OCI-LY1 (cell line): ENCODE results near the gene FAAH2.

Experiments used
- H2AFZ ChIP-seq: fragments of 200-600 bp; sonication (generic), shearing (Covaris generic); 2 replicates; pipeline ENCODE4 v1.6.0; 2014; ENCODE audit warnings: antibody characterized with exemption, mild to moderate bottlenecking, low read length
- H3F3A ChIP-seq: fragments of 200-600 bp; sonication (generic), shearing (Covaris generic); 2 replicates; pipeline ENCODE4 v1.6.0; 2014; ENCODE audit warnings: mild to moderate bottlenecking, antibody characterized with exemption, low read length, moderate library complexity; ENCODE audit not compliant: insufficient read depth
- H3K27ac ChIP-seq: fragments of 200-600 bp; sonication (generic); 2 replicates; pipeline ENCODE4 v1.5.1; 2014; ENCODE audit warnings: low read length, mixed run types, mild to moderate bottlenecking, low read depth; ENCODE audit not compliant: poor library complexity, severe bottlenecking
- H3K27me3 ChIP-seq: fragments of 200-600 bp; sonication (generic); 2 replicates; pipeline ENCODE4 v1.6.0; 2014; ENCODE audit warnings: antibody characterized with exemption, mild to moderate bottlenecking, low read length, moderate library complexity; ENCODE audit not compliant: insufficient read depth
- H3K36me3 ChIP-seq: fragments of 200-600 bp; sonication (generic); 2 replicates; pipeline ENCODE4 v1.6.1; 2014; ENCODE audit warnings: mild to moderate bottlenecking, antibody characterized with exemption, low read length, moderate library complexity, mixed read lengths; ENCODE audit not compliant: insufficient read depth
- H3K4me1 ChIP-seq: fragments of 200-600 bp; sonication (generic); 2 replicates; pipeline ENCODE4 v1.5.1; 2014; ENCODE audit warnings: mild to moderate bottlenecking, low read length, moderate library complexity; ENCODE audit not compliant: insufficient read depth, severe bottlenecking
- H3K4me2 ChIP-seq: fragments of 200-600 bp; sonication (generic), shearing (Covaris generic); 2 replicates; pipeline ENCODE4 v1.6.1; 2014; ENCODE audit warnings: low read length
- H3K4me3 ChIP-seq: fragments of 200-600 bp; sonication (generic); 2 replicates; pipeline ENCODE4 v1.5.1; 2014; ENCODE audit warnings: low read length, low read depth, mild to moderate bottlenecking, mixed read lengths; ENCODE audit not compliant: poor library complexity, severe bottlenecking
- H3K79me2 ChIP-seq: fragments of 200-600 bp; shearing (Covaris generic); 2 replicates; pipeline ENCODE4 v1.6.1; 2016; ENCODE audit warnings: mixed run types, low read length, mixed read lengths; ENCODE audit not compliant: insufficient read depth
- H3K9ac ChIP-seq: fragments of 200-600 bp; sonication (generic), shearing (Covaris generic); 2 replicates; pipeline ENCODE4 v1.6.1; 2014; ENCODE audit warnings: mild to moderate bottlenecking, low read length, mixed read lengths
- H3K9me2 ChIP-seq: fragments of 200-600 bp; sonication (generic), shearing (Covaris generic); 2 replicates; pipeline ENCODE4 v1.6.1; 2014; ENCODE audit warnings: low read depth, mild to moderate bottlenecking, low read length, mixed read lengths
- H3K9me3 ChIP-seq: fragments of 200-600 bp; shearing (Covaris generic); 2 replicates; pipeline ENCODE4 v1.6.1; 2014; ENCODE audit warnings: low read length, mixed read lengths
- H4K20me1 ChIP-seq: fragments of 200-600 bp; sonication (generic), shearing (Covaris generic); 2 replicates; pipeline ENCODE4 v1.6.0; 2016; ENCODE audit warnings: mild to moderate bottlenecking, low read length; ENCODE audit not compliant: insufficient read depth
- EZH2 ChIP-seq: fragments of 200-600 bp; sonication (generic), shearing (Covaris generic); IDR thresholded peaks from 2 replicates; pipeline ENCODE4 v1.8.0; 2017; ENCODE audit warnings: borderline replicate concordance, mixed run types, mild to moderate bottlenecking, antibody characterized with exemption, low read length, moderate library complexity, mixed read lengths
- TF ChIP-seq, protein P1 (sequence below): fragments of 200-600 bp; sonication (generic), shearing (Covaris generic); IDR thresholded peaks from 2 replicates; pipeline ENCODE4 v1.5.1; 2017; ENCODE audit warnings: mild to moderate bottlenecking, antibody characterized with exemption, low read length, moderate library complexity, mixed read lengths

Gene FAAH2

DNA sequence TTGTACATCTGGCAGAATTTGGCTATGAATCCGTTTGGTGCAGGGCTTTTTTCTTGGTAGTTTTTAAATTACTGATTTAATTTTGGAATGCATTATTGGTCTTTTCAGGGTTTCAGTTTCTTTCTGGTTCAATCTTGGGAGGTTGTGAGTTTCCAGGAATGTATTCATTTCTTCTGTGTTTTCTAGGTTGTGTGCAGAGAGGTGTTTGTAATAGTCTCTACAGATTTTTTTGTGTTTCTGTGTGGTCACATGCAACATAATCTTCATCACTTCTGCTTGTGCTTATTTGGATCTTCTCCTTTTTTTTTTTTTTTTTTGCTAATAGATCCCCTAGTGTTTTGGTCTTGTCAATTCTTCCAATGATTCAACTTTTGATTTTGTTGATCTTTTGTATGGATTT, 77.6 kb downstream of the FAAH2 start:
- H3K4me3 ChIP-seq: no peak overlapping the region
- H3K9me2 ChIP-seq: no peaks in the 10 kb centered on the region
- H3F3A ChIP-seq: no peaks in the 10 kb centered on the region
- no peak overlapping the region for H3K27ac ChIP-seq
- TF ChIP-seq, protein P1, sequence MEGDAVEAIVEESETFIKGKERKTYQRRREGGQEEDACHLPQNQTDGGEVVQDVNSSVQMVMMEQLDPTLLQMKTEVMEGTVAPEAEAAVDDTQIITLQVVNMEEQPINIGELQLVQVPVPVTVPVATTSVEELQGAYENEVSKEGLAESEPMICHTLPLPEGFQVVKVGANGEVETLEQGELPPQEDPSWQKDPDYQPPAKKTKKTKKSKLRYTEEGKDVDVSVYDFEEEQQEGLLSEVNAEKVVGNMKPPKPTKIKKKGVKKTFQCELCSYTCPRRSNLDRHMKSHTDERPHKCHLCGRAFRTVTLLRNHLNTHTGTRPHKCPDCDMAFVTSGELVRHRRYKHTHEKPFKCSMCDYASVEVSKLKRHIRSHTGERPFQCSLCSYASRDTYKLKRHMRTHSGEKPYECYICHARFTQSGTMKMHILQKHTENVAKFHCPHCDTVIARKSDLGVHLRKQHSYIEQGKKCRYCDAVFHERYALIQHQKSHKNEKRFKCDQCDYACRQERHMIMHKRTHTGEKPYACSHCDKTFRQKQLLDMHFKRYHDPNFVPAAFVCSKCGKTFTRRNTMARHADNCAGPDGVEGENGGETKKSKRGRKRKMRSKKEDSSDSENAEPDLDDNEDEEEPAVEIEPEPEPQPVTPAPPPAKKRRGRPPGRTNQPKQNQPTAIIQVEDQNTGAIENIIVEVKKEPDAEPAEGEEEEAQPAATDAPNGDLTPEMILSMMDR: no peak
- no peak for TF ChIP-seq EZH2
- no peak overlapping the region for H2AFZ ChIP-seq
- H3K27me3 ChIP-seq: no peaks in the 10 kb centered on the region
- H4K20me1 ChIP-seq: no peaks in the 10 kb centered on the region
- H3K79me2 ChIP-seq: no peaks in the 10 kb centered on the region
- no peak overlapping the region for H3K4me2 ChIP-seq
- H3K36me3 ChIP-seq: no peaks in the 10 kb centered on the region
- H3K9ac ChIP-seq: no peak overlapping the region
- no peaks in the 10 kb centered on the region for H3K9me3 ChIP-seq
- H3K4me1 ChIP-seq: no peaks in the 10 kb centered on the region

DNA sequence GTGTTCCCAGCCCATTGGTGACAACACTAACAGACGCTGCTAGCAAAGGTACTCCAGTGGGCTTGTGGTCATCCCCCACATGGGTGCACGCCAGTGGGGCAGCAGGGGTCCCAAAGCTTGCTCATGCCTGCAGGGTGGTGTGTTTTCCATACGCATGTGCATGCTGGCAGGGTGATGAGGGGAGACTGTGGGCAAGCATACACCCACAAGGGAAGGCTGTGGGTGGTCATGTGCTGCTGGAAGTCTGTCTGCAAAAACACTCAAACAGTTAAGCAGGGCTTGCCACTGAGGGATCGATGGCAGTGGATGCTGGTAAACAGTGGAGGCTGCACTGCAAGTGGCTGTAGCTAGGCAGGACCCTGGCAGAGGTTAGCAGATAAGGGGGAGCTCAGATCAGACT, 79.9 kb downstream of the FAAH2 start:
- H4K20me1 ChIP-seq: no peaks in the 10 kb centered on the region
- no peaks in the 10 kb centered on the region for H3K36me3 ChIP-seq
- H3K9me3 ChIP-seq: no peaks in the 10 kb centered on the region
- no peak overlapping the region for H3K4me2 ChIP-seq
- H3K79me2 ChIP-seq: no peaks in the 10 kb centered on the region
- H3F3A ChIP-seq: no peaks in the 10 kb centered on the region
- H3K4me1 ChIP-seq: no peaks in the 10 kb centered on the region
- H3K27ac ChIP-seq: no peak overlapping the region
- H3K27me3 ChIP-seq: no peaks in the 10 kb centered on the region
- no peak overlapping the region for H2AFZ ChIP-seq
- no peaks in the 10 kb centered on the region for H3K9me2 ChIP-seq
- TF ChIP-seq, protein P1: no peak
- TF ChIP-seq EZH2: no peak
- no peak overlapping the region for H3K4me3 ChIP-seq
- no peak overlapping the region for H3K9ac ChIP-seq

DNA sequence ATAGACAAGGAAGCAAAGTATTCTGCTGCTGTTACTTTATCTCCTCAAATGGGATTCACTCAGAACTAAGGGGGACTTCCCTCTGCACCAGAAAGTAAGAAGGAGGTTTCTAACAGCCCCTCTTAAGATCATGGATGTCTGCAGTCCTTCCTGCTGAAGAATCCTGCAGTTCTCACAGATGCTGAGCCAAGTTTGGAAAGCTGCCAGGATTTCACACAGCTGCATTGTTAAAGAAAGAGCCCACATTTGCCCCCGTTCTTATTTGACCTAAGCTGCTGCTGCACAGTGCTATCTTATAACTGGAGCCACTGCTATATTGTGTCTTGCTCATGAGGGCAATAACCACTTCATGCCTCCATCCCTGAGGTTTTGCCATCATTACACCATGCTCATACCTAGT, 81.1 kb downstream of the FAAH2 start:
- no peak overlapping the region for H3K9ac ChIP-seq
- no peak overlapping the region for H3K4me3 ChIP-seq
- no peak overlapping the region for H3K4me2 ChIP-seq
- no peaks in the 10 kb centered on the region for H3K9me2 ChIP-seq
- H3F3A ChIP-seq: no peaks in the 10 kb centered on the region
- no peak overlapping the region for H2AFZ ChIP-seq
- TF ChIP-seq, protein P1: no peak
- TF ChIP-seq EZH2: no peak
- H3K36me3 ChIP-seq: no peaks in the 10 kb centered on the region
- no peak overlapping the region for H3K27ac ChIP-seq
- no peaks in the 10 kb centered on the region for H3K27me3 ChIP-seq
- no peaks in the 10 kb centered on the region for H3K79me2 ChIP-seq
- H3K4me1 ChIP-seq: no peaks in the 10 kb centered on the region
- H4K20me1 ChIP-seq: no peaks in the 10 kb centered on the region
- no peaks in the 10 kb centered on the region for H3K9me3 ChIP-seq
